Measurements from ENCODE around the gene AREG.

AREG gene

GRCh38 chr4:74446896-74447295 lies 2.0 kb downstream of the AREG start:
- H3K9me3 ChIP-seq (ENCODE audit: control insufficient read depth in 1 of 2, low read length in 2 of 2) = no peaks in the 10 kb centered on the region
- H3K4me1 ChIP-seq (ENCODE audit: control insufficient read depth in 1 of 2, insufficient read depth in 2 of 2, low read length in 2 of 2) = peaks cover 0 to 8% of the 10 kb centered on the region in 2 donors
- H3K27me3 ChIP-seq (ENCODE audit: control insufficient read depth in 1 of 2, insufficient read depth in 2 of 2, low read length in 2 of 2) = no peaks in the 10 kb centered on the region
- H3K9ac ChIP-seq (ENCODE audit: low read depth in 1 of 2, low read length in 2 of 2) = no peak overlapping the region
- no peak overlapping the region for H3K4me3 ChIP-seq (ENCODE audit: low read depth in 1 of 2, low read length in 2 of 2)
- no peaks in the 10 kb centered on the region for H3K36me3 ChIP-seq (ENCODE audit: control insufficient read depth in 1 of 2, insufficient read depth in 2 of 2, low read length in 2 of 2)
- H3K27ac ChIP-seq (ENCODE audit: low read depth, low read length) = no peak overlapping the region

GRCh38 chr4:74447636-74448233 lies 2.8 kb downstream of the AREG start:
- H3K4me3 ChIP-seq (ENCODE audit: low read depth in 1 of 2, low read length in 2 of 2) = no peak overlapping the region
- H3K9ac ChIP-seq (ENCODE audit: low read depth in 1 of 2, low read length in 2 of 2) = no peak overlapping the region
- no peaks in the 10 kb centered on the region for H3K27me3 ChIP-seq (ENCODE audit: control insufficient read depth in 1 of 2, insufficient read depth in 2 of 2, low read length in 2 of 2)
- no peaks in the 10 kb centered on the region for H3K36me3 ChIP-seq (ENCODE audit: control insufficient read depth in 1 of 2, insufficient read depth in 2 of 2, low read length in 2 of 2)
- H3K9me3 ChIP-seq (ENCODE audit: control insufficient read depth in 1 of 2, low read length in 2 of 2) = no peaks in the 10 kb centered on the region
- H3K27ac ChIP-seq (ENCODE audit: low read depth, low read length) = no peak overlapping the region
- H3K4me1 ChIP-seq (ENCODE audit: control insufficient read depth in 1 of 2, insufficient read depth in 2 of 2, low read length in 2 of 2) = peaks cover 0 to 8% of the 10 kb centered on the region in 2 donors

- Histone ChIP-seq H3K9ac (ENCODE audit: low read depth in 1 of 2, low read length in 2 of 2) (no peak overlapping the region), H3K27ac (ENCODE audit: low read depth, low read length) (no peak overlapping the region), H3K4me1 (ENCODE audit: control insufficient read depth in 1 of 2, insufficient read depth in 2 of 2, low read length in 2 of 2) (peaks cover 0 to 8% of the 10 kb centered on the region in 2 donors), H3K9me3 (ENCODE audit: control insufficient read depth in 1 of 2, low read length in 2 of 2) (no peaks in the 10 kb centered on the region), H3K36me3 (ENCODE audit: control insufficient read depth in 1 of 2, insufficient read depth in 2 of 2, low read length in 2 of 2) (no peaks in the 10 kb centered on the region), H3K27me3 (ENCODE audit: control insufficient read depth in 1 of 2, insufficient read depth in 2 of 2, low read length in 2 of 2) (no peaks in the 10 kb centered on the region), H3K4me3 (ENCODE audit: low read depth in 1 of 2, low read length in 2 of 2) (no peak overlapping the region)
Observed at GRCh38 chr4:74449571-74450297, 4.8 kb downstream of the AREG start.

- Histone ChIP-seq H3K9me3 (ENCODE audit: control insufficient read depth in 1 of 2, low read length in 2 of 2) (no peaks in the 10 kb centered on the region), H3K27ac (ENCODE audit: low read depth, low read length) (no peak overlapping the region), H3K9ac (ENCODE audit: low read depth in 1 of 2, low read length in 2 of 2) (no peak overlapping the region), H3K4me1 (ENCODE audit: control insufficient read depth in 1 of 2, insufficient read depth in 2 of 2, low read length in 2 of 2) (peaks cover 0 to 7% of the 10 kb centered on the region in 2 donors), H3K4me3 (ENCODE audit: low read depth in 1 of 2, low read length in 2 of 2) (no peak overlapping the region), H3K36me3 (ENCODE audit: control insufficient read depth in 1 of 2, insufficient read depth in 2 of 2, low read length in 2 of 2) (no peaks in the 10 kb centered on the region), H3K27me3 (ENCODE audit: control insufficient read depth in 1 of 2, insufficient read depth in 2 of 2, low read length in 2 of 2) (no peaks in the 10 kb centered on the region)
Observed at GRCh38 chr4:74450298-74450683, 5.4 kb downstream of the AREG start.

GRCh38 chr4:74451214-74451661 lies 6.3 kb downstream of the AREG start:
- no peak overlapping the region for H3K9ac ChIP-seq (ENCODE audit: low read depth in 1 of 2, low read length in 2 of 2)
- H3K4me1 ChIP-seq (ENCODE audit: control insufficient read depth in 1 of 2, insufficient read depth in 2 of 2, low read length in 2 of 2) = peaks cover 0 to 3% of the 10 kb centered on the region in 2 donors
- no peaks in the 10 kb centered on the region for H3K9me3 ChIP-seq (ENCODE audit: control insufficient read depth in 1 of 2, low read length in 2 of 2)
- no peak overlapping the region for H3K4me3 ChIP-seq (ENCODE audit: low read depth in 1 of 2, low read length in 2 of 2)
- no peaks in the 10 kb centered on the region for H3K27me3 ChIP-seq (ENCODE audit: control insufficient read depth in 1 of 2, insufficient read depth in 2 of 2, low read length in 2 of 2)
- no peaks in the 10 kb centered on the region for H3K36me3 ChIP-seq (ENCODE audit: control insufficient read depth in 1 of 2, insufficient read depth in 2 of 2, low read length in 2 of 2)
- no peak overlapping the region for H3K27ac ChIP-seq (ENCODE audit: low read depth, low read length)

- H3K27ac ChIP-seq (ENCODE audit: low read depth, low read length) = no peak overlapping the region
- H3K27me3 ChIP-seq (ENCODE audit: control insufficient read depth in 1 of 2, insufficient read depth in 2 of 2, low read length in 2 of 2) = no peaks in the 10 kb centered on the region
- no peaks in the 10 kb centered on the region for H3K9me3 ChIP-seq (ENCODE audit: control insufficient read depth in 1 of 2, low read length in 2 of 2)
- H3K4me1 ChIP-seq (ENCODE audit: control insufficient read depth in 1 of 2, insufficient read depth in 2 of 2, low read length in 2 of 2) = no peaks in the 10 kb centered on the region
- no peaks in the 10 kb centered on the region for H3K36me3 ChIP-seq (ENCODE audit: control insufficient read depth in 1 of 2, insufficient read depth in 2 of 2, low read length in 2 of 2)
- H3K9ac ChIP-seq (ENCODE audit: low read depth in 1 of 2, low read length in 2 of 2) = no peak overlapping the region
- H3K4me3 ChIP-seq (ENCODE audit: low read depth in 1 of 2, low read length in 2 of 2) = no peak overlapping the region
Observed at GRCh38 chr4:74453037-74453635, 8.2 kb downstream of the AREG start.

GRCh38 chr4:74453829-74454742 lies 9.2 kb downstream of the AREG start:
- no peaks in the 10 kb centered on the region for H3K9me3 ChIP-seq (ENCODE audit: control insufficient read depth in 1 of 2, low read length in 2 of 2)
- no peaks in the 10 kb centered on the region for H3K27me3 ChIP-seq (ENCODE audit: control insufficient read depth in 1 of 2, insufficient read depth in 2 of 2, low read length in 2 of 2)
- H3K36me3 ChIP-seq (ENCODE audit: control insufficient read depth in 1 of 2, insufficient read depth in 2 of 2, low read length in 2 of 2) = no peaks in the 10 kb centered on the region
- H3K27ac ChIP-seq (ENCODE audit: low read depth, low read length) = no peak overlapping the region
- no peaks in the 10 kb centered on the region for H3K4me1 ChIP-seq (ENCODE audit: control insufficient read depth in 1 of 2, insufficient read depth in 2 of 2, low read length in 2 of 2)
- no peak overlapping the region for H3K9ac ChIP-seq (ENCODE audit: low read depth in 1 of 2, low read length in 2 of 2)
- H3K4me3 ChIP-seq (ENCODE audit: low read depth in 1 of 2, low read length in 2 of 2) = no peak overlapping the region

- H3K36me3 ChIP-seq (ENCODE audit: control insufficient read depth in 1 of 2, insufficient read depth in 2 of 2, low read length in 2 of 2) = no peaks in the 10 kb centered on the region
- H3K9ac ChIP-seq (ENCODE audit: low read depth in 1 of 2, low read length in 2 of 2) = no peak overlapping the region
- H3K27me3 ChIP-seq (ENCODE audit: control insufficient read depth in 1 of 2, insufficient read depth in 2 of 2, low read length in 2 of 2) = no peaks in the 10 kb centered on the region
- H3K4me1 ChIP-seq (ENCODE audit: control insufficient read depth in 1 of 2, insufficient read depth in 2 of 2, low read length in 2 of 2) = no peaks in the 10 kb centered on the region
- no peaks in the 10 kb centered on the region for H3K9me3 ChIP-seq (ENCODE audit: control insufficient read depth in 1 of 2, low read length in 2 of 2)
- no peak overlapping the region for H3K4me3 ChIP-seq (ENCODE audit: low read depth in 1 of 2, low read length in 2 of 2)
- no peak overlapping the region for H3K27ac ChIP-seq (ENCODE audit: low read depth, low read length)
Observed at GRCh38 chr4:74455361-74456055, 10.6 kb downstream of the AREG start.

- H3K27me3 ChIP-seq (ENCODE audit: control insufficient read depth in 1 of 2, insufficient read depth in 2 of 2, low read length in 2 of 2) = no peaks in the 10 kb centered on the region
- no peaks in the 10 kb centered on the region for H3K4me1 ChIP-seq (ENCODE audit: control insufficient read depth in 1 of 2, insufficient read depth in 2 of 2, low read length in 2 of 2)
- no peaks in the 10 kb centered on the region for H3K36me3 ChIP-seq (ENCODE audit: control insufficient read depth in 1 of 2, insufficient read depth in 2 of 2, low read length in 2 of 2)
- no peaks in the 10 kb centered on the region for H3K9me3 ChIP-seq (ENCODE audit: control insufficient read depth in 1 of 2, low read length in 2 of 2)
- H3K27ac ChIP-seq (ENCODE audit: low read depth, low read length) = no peak overlapping the region
- H3K9ac ChIP-seq (ENCODE audit: low read depth in 1 of 2, low read length in 2 of 2) = no peak overlapping the region
- no peak overlapping the region for H3K4me3 ChIP-seq (ENCODE audit: low read depth in 1 of 2, low read length in 2 of 2)
Observed at GRCh38 chr4:74456056-74456744, 11.3 kb downstream of the AREG start.

All from duodenal mucosa (tissue), 2 donors.